GM18526 (cell line): ENCODE results near the gene GFI1B.

Source experiments
- POLR2A ChIP-seq: IDR thresholded peaks from 3 replicates; pipeline ENCODE4 v1.6.1; 2011; ENCODE audit not compliant: insufficient read length; ENCODE audit errors: extremely low read depth

The GFI1B gene

DNA sequence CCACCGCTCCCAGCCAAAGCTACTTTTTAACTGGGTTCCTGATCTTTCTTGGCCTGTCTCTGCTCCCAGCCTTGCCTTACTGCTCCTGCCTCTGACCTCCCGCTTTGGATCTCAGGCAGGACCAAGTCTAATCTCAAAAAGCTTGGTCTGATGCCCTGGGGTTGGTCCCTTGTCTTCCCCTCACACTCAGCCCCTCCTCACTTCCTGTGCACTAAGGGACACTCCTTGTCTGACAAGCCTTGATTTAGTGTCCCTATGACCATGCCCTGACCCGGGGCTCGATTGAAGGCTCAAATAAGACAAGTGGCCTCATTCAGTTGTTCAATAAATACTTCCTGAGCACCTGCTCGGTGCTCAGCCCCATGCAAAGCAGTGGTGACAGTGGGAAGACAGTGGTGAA, 48.6 kb downstream of the GFI1B start:
- TF ChIP-seq POLR2A = no peak

DNA sequence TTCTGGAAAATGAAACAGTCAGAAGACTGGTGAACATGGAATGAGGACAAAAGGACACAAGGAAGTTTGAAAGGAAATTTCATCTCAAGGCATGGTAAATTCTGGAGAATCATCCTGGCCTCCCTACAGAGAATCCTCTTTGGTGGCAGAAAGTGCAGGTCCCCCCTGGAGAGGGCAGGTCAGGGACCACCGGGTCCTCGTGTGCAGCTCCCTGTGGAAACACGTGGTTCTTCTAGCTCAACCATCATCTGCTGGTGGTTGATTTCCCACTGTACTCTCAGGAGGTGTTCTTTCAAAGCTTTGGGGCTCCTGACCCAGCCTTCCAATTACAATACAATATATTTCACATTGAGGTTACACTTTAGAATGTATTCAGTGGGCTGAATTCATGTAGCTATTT, 49.7 kb downstream of the GFI1B start:
- TF ChIP-seq POLR2A = no peak

DNA sequence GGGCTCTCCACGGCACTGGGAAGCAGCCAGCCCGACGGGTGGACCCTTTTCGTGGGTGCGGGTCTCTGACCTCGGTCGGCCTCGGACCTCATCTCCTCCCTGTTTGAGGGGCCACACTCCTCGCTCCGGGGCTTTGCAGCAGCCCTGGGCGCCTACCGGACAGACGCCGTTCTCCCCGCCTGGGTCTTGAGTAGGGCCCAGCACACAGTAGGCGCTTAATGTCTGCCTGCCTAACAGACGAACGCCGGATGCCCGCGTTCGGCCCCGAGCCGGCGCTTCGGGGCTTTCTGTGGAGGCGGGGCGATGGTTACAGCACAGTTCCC, 51.5 kb downstream of the GFI1B start:
- no peak for TF ChIP-seq POLR2A

DNA sequence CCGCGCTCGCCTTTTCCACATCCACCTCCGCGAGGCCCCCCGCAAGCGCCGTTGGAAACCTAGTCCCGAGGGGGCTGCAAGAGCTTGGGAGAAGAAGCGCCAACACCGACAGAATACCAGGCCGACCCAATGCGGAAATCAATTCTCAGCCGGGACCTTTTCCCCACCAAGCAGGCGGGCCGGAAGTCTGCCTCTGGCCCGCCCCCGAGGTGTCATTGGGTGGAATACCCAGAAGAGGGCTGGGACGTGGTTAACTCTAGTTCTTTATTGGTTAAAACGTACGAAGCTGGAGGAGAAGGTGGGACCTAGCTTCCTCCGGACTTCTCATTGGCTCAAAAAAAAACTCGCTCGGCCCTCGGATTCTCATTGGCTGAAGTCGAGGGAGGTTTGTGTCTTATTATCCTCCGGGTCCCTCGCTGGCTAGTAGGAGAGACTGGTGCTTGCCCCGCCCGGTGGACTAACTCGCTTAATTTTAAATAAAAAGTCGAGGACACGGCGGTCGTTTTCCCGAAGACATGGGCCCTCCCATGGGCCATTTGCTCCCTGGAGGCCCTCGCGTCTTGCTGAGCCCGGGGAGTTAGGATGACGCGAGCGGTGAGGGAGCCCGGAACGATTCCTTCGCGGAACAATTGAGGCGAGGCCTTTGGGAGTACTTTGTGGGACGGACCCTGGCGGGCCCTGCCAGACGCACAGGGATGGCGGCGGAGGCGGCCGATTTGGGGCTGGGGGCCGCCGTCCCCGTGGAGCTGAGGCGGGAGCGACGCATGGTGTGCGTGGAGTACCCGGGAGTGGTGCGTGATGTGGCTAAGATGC, 52.0 kb downstream of the GFI1B start, which contains the start of gene GTF3C5:
TSS of gene GTF3C5 (plus strand) at position 681 of the 813 bp plus-strand sequence. CDS start at position 696, 15 bp downstream.
- peak; percentile 85 for TF ChIP-seq POLR2A

DNA sequence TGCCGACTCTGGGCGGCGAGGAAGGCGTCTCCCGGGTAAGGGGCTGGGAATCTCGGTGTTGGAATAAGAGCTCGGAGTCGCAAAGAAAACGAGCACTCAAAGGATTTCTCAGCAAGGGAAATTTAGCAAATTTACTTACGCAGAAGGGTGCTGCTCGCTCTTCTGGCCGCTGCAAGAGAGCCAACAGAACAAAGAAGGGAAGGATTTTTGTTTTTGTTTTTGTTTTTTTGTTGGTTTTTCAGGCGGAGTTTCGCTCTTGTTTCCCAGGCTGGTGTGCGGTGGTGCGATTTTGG, 52.6 kb downstream of the GFI1B start:
- no peak for TF ChIP-seq POLR2A

DNA sequence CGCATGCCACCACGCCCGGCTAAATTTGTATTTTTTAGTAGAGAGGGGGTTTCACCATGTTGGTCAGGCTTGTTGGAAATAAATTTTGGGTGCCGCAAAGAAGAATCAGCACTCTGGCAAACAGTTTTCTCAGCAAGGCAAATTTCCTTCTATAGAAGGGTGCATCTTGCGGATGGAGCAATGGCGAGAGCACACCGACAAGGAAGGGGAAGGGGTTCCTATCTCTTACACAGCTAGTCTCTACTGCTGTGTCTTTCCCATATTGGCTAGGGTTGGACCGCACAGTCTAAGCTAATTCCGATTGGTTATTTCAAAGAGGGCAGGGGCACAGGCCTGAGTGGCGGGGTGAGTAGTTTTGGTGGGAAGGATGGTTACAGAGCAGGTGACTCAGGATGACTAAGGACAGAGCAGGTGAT, 53.0 kb downstream of the GFI1B start:
- TF ChIP-seq POLR2A = no peak

DNA sequence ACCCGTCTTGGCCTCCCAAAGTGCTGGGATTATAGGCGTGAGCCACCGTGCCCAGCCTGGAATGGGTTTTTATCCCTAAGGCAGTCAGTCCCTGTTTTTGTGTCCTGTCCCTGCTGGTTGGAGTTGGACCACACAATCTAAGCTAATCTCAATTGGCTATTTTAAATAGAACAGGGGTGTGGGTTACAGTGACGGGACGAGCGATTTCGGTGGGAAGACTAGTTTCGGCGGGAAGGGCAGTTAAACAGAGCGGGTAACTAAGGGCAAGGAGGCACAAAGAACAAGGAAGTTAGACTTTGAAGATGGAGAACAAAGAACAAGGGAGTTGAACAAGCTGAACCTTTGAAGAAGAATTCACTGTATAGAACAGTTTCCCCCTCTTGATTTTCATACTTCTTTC, 53.7 kb downstream of the GFI1B start:
- TF ChIP-seq POLR2A = no peak

DNA sequence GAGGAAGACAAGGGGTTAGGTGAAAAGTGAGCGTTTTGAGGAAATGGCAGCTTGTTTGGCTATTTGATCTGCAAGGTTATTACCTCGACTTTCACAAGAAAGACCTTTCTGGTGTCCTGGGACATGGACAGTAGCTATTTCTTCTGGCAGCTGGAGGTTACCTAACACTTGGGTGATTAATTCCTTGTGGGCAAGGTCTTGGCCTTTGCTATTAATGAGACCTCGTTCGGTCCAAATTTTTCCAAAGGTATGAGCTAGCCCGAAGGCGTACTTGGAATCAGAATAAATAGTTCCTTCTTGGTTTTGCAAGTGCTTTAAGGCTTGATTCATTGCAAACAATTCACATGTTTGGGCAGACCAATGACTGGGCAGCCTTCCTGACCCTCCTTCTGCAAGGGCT, 57.2 kb downstream of the GFI1B start:
- TF ChIP-seq POLR2A = no peak

DNA sequence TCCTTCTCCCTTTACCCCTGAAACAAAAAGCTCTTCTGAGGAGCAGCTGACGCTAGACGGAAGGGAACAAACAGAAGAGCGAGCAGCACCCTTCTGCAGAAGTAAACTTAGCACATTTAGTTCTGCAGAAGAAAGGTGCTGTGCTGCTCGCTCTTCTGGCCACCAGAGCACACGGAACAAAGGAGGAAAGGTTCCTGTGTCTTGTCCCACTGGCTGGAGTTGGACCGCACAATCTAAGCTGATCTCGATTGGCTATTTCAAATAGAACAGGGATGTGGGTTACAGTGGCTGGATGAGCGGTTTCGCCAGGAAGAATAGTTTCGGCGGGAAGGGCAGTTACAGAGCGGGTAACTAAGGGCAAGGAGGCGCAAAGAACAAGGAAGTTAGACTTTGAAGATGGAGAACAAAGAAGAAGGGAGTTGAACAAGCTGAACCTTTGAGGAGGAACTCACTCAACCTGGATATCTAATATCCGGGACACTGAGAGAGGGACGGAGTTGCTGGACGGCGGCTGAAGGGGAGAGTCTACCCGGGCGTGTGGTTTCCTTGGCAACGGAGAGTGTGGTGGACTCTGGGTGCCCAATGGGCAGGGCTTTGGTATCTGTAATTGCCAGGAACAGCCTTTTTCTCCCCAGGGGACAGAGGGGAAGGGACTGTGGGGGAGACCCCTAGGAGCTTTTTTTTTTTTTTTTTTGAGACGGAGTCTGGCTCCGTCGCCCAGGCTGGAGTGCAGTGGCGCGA, 59.5 kb downstream of the GFI1B start:
- TF ChIP-seq POLR2A = no peak
